ENCODE data around the gene IQSEC3.

IQSEC3 gene

DNA sequence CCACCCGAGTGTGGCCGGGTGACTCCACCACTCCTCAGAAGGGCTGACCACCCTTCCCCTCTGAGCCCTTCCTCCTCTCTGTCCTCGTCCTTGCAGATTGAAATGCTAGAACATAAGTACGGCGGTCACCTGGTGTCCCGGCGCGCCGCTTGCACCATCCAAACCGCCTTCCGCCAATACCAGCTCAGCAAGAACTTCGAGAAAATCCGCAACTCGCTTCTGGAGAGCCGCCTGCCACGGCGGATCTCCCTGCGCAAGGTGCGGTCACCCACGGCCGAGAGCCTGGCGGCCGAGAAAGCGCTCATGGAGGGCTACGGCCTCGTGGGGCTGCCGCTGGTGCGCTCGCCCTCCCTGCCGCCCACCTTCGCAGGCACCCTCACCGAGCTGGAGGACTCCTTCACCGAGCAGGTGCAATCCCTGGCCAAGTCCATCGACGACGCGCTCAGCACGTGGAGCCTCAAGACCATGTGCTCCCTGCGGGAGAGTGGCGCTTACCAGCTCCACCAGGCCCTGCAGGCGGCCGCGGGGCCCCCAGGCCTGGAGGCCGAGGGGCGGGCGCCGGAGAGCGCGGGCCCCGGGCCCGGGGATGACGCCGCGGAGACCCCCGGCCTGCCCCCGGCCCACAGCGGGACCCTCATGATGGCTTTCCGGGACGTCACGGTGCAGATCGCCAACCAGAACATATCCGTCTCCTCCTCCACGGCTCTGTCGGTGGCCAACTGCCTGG lies 71.8 kb downstream of the IQSEC3 start:
- no peak for DNase-seq (ENCODE audit: low read depth in 2 of 3, low spot score in 2 of 3)

DNA sequence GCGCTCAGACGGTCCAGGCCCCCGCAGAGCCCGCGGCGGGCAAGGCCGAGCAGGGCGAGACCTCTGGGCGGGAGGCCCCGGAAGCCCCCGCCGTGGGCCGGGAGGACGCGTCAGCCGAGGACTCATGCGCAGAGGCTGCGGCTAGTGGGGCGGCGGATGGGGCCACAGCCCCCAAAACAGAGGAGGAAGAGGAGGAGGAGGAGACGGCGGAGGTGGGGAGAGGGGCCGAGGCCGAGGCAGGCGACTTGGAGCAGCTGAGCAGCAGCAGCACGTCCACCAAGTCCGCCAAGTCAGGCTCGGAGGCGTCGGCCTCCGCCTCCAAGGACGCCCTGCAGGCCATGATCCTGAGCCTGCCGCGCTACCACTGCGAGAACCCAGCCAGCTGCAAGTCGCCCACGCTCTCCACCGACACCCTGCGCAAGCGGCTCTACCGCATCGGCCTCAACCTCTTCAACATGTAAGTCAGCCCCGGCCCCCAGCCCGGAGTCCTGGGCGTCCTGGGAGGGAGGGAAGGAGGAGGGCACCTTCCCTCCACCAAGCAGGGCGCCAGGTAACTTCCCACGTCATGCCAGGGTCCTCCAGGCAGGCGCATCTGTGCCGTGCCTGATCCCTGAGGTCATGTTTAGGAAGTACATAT lies 72.4 kb downstream of the IQSEC3 start:
- DNase-seq (ENCODE audit: low read depth in 2 of 3, low spot score in 2 of 3), result peak in 2 of 3 experiments; percentile 8 to 18

DNA sequence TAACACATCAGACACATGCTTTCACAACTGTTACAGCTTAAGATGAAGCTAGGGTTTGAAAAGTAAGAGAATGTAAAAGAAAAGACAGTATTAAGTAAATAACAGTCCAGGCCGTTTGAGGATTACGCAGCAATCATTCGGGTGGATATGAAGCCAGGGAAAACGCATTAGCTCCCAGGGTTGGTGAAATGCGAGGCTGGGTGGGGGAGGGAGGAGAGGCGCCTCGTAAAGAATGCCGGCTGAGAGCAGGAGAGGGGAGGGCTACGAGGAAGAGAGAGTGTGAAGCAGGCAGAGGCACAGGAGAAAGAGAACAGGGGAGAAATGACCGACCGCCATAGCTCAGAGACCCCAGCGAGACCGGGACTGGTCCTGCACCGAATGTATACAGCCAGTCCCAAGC lies 73.0 kb downstream of the IQSEC3 start:
- no peak for DNase-seq (ENCODE audit: low read depth in 2 of 3, low spot score in 2 of 3)

DNA sequence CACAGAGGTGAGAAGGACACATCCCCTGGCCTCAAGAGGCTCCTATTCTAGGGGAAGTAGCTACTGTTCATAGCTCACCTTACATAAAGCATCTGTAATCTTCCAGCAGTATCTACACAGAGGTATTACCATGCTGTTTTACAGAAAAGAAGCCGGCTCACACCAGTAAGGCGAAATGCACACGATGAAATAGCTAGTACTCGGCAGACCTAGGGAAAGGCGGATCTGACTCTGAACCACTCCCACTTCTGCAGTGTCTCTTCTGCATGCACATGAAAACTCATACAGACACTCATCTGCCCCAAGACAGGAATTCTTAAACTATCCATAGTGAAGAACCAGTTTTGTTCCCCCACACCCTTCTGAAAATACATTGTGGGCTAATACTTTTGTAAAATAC lies 73.6 kb downstream of the IQSEC3 start:
- DNase-seq (ENCODE audit: low read depth in 2 of 3, low spot score in 2 of 3), result no peak

DNA sequence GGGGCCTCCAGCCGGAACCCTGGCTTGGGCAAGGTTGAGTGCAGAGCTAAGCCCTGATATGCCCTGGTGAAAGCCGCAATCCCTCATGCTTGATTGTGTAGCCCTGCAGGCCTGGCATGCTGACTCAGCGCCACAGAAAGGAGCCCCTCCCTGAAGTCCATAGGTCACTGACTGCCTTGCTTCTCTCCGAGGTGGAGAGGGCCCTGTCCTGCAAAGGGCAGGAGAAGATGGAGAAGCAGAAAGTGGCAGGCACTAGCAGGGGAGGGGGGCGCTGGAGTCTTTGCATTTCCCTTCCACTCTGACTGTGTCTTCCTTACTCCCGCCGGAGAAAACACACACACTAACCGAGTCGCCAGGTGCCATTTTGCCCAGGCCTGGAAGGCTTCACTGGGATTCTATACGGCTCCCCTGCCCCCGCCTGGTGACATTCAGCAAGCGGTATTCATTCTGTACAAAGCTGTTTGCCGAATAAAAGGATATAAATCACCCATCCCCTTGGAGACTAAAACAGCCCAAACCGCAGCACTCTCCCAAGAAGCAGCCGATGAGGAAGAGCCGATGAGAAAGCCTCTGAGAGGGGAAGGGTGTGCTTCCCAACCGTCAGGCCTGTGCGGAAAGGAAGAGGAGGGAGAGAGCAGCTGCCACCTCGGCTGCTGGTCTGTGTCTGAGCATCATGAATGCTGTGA lies 77.5 kb downstream of the IQSEC3 start:
- DNase-seq (ENCODE audit: low read depth in 2 of 3, low spot score in 2 of 3), result no peak

DNA sequence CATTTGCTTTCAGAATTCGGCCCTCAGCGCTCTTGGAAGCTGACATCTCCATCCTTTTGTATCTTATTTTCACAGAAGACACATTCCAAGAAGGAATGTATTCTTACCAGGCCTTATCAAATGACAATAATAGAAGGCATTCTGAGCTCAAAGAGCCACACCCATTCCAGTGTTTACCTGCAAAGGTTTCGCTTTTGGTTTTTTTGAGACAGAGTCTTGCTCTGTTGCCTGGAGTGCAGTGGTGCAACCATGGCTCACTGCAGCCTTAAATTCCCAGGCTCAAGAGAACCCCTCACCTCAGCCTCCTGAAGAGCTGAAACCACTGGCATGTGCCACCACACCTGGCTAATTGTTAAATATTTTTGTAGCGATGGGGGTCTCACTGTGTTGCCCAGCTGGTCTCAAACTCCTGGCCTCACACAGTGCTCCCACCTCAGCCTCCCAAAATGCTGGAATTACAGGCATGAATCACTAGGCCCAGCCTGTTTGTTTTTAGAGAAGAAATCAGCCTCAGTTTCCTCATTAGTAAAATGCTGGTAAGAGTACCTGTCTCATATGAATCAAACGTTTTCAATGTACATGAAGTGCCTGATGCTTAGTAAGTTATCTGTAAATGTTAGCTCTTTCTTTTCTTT lies 78.2 kb downstream of the IQSEC3 start:
- DNase-seq (ENCODE audit: low read depth in 2 of 3, low spot score in 2 of 3), result no peak

DNA sequence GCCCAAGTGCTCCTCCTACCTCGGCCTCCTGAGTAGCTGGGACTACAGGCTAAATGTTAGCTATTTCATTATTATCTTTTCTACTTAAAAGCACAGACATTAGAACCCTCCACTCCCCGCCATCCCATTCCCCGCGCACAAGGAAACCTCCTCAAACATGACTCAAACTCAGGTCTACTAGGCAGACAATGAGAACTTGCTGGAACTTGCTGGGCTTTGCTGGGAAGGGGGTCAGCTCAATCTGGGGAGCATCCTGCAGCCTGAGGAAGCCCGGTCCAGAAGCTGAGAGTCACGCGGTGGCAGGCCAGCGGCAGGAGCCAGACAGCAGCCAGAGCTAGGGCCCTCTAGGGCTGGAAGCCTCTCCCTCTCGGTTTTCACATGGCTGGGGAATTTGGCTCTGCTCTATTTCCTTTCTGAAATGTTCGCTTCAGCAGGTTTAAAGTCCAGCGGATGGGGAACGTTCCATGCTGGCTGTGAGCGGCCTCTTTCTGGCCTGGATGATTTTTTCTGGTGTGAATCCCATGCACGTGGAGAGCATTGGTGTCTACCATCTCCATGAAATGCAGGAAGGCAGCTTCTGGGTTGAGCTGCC lies 78.9 kb downstream of the IQSEC3 start:
- DNase-seq (ENCODE audit: low read depth in 2 of 3, low spot score in 2 of 3), result no peak

DNA sequence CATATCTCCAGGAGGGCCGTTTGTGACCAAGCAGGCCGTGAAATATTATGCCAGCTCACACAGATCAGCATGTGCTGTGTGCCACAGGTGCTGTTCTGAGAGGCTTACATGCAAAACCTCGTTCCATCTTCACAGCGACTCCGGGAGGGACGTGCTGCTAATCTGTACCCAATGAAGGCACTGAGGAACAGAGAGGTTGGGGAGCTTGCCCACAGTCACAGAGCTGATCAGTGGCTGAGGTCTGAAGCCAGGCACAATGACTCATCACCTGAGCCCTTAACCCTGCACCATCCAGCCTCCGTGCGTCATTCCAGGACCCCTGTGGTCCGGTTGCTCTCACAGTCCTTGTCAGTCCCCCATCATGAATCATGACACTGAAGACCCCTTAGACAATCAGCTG lies 80.7 kb downstream of the IQSEC3 start:
- DNase-seq (ENCODE audit: low read depth in 2 of 3, low spot score in 2 of 3), result no peak

DNA sequence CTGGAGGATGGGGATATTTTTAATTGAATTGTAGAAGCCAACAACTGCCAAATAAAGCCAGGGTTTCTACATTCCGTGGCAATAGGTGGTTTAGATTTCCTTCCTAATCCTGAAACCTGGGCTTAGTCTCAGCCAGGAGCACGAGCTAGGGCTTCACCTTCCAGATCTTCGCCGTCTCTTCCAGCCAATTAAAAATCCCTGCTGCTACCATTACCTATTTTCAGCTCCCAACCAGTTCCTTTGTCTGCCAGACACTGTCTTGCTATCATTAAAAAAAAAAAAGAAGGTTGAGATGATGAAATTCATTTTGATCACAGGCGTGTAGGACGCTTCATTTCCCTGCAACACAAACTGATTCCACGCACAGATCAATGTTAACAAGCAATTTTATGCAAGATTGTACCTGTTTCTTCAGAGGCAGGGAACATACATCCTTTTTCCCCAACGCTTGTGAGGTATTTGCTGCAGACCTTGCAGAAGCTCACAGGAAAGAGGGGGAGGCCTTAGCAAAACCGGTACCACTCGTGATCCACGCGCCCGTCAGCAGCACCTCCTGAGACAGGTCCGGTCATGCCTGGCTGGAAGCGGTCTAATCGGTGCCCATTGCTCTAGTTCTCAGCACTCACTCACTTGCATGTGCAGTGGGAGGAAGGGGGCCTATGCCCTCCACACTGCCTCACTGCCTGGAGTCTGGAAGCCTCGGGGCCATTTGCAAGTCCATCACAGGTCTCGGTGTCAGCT lies 82.3 kb downstream of the IQSEC3 start:
- DNase-seq (ENCODE audit: low read depth in 2 of 3, low spot score in 2 of 3), result no peak

DNA sequence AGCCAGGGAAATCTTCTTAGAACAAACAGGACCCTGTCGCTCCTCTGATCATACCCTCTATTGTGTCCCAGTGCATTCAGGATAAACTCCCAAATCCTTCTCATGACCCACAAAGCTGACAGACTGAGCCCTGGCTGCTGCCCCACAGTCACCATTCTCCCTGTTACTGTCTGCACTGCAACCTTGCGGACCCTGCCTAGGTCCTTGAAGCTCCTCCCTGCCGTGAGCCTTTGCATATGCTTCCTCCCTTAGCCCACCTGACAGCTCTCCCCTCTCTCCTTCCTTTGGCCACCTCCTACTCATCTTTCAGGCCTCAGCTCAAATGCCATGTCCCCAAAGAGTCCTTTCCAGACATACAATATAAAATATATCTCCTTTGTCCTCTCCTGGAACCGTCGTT lies 85.0 kb downstream of the IQSEC3 start:
- DNase-seq (ENCODE audit: low read depth in 2 of 3, low spot score in 2 of 3), result no peak

DNA sequence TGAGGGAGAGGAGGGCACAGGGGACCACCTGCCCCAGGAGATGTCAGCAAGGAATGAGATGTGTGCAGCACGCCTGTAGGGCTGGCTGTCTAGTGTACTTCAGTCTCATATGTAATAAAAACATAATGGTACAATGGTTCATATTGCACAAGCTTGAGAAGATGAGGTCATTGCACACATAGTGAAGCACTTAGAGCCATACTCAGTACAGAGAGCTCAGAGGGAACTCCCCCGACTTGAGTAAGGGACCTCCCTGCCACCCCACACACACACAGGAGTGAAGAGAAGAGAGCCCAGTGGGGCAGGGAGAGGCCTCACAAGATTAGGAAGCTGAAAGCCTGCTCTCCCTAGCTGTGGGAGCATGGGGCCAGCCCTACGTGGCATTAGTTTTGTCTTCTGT lies 85.9 kb downstream of the IQSEC3 start:
- no peak for DNase-seq (ENCODE audit: low read depth in 2 of 3, low spot score in 2 of 3)

DNA sequence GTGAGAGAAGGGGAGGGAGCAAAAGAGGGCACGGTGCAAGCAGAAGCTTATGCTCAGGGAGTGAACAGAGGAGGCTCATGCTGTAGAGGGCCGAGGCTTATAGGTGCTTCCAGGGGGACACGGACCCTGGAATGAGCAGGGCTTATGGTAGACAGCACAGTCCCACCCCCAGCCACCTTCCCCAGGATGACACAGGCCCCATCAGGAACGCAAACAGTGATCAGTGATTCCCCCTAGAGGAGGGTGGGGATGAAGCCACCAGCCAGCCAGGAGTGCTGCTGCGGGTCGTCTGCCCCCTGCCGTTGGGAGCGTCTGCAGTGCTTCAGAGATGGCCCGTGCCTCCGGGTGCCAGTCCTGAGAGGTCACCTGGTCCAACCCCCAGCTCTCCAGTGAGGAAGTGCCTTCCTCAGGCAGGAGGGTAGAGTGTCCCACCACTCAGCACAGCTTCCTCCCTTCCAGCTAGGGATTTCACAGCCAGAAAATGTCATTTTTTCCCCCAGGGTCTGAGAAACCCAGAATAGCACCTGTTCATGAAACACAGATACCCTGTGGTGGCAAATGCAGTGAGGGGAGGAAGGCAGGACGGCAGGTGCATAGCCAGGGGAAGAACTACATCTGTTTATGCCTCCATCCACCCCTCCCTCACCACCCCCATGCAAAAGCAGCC lies 86.6 kb downstream of the IQSEC3 start:
- DNase-seq (ENCODE audit: low read depth in 2 of 3, low spot score in 2 of 3), result peak; percentile 29 to 30 (median 30)

DNA sequence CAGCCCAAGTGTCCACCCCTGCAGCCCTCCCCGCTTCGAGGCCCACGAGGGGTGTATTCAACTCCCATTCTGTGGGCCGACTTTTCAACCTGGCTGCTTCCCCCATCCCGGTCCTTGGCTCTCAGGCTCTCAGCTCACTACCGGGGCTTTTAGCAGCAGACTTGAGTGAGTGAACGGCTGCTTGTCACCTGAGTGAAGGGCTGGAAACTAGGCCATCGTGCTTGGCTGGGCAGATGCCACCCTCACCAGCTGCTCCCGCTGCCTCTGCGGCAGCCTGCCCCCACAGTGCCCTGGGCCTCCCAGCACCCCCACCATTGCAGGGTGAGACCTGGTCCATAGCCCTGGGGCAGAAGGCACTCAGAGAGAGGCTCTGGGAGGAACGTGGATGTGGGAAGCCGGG lies 87.5 kb downstream of the IQSEC3 start:
- DNase-seq (ENCODE audit: low read depth in 2 of 3, low spot score in 2 of 3), result no peak

DNA sequence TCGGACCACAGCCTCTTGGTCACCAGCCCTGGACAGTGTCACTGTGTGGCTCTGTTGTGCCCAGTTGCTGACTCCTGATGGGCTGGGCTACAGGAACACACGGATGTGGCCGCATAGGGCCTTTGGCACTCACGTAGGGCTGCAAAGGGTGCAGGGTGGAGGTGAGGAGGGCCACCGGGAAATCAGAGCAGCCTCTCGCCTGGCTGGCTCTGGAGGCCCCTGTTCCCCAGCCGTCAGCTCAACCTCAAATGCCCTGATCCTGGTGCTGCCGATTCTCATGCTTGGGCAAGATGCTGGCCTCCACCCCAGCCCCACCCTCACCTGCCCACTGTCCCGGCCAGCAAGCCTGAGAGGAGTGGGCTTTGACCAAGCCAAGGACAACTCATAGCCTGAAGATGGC lies 88.4 kb downstream of the IQSEC3 start:
- no peak for DNase-seq (ENCODE audit: low read depth in 2 of 3, low spot score in 2 of 3)

DNA sequence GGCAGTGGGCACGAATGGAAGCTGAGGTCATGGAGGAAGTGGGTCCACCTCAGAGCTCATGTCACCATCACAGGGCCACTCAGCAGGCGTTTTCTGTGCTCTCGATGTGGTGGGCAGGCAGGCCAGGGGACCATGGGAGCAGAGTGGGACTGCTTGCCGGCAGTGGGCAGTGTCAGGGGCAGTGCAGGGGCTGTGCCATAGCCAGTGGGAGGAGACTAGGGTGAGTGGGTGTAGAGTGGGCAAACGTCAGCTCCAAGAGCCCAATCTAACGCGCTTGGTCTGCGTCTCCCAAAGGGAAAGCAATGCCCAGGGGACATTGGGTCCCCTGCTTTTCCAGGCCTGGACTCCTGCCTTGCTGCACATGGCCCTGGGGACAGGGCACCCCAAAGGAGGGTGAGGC lies 89.1 kb downstream of the IQSEC3 start:
- no peak for DNase-seq (ENCODE audit: low read depth in 2 of 3, low spot score in 2 of 3)

DNA sequence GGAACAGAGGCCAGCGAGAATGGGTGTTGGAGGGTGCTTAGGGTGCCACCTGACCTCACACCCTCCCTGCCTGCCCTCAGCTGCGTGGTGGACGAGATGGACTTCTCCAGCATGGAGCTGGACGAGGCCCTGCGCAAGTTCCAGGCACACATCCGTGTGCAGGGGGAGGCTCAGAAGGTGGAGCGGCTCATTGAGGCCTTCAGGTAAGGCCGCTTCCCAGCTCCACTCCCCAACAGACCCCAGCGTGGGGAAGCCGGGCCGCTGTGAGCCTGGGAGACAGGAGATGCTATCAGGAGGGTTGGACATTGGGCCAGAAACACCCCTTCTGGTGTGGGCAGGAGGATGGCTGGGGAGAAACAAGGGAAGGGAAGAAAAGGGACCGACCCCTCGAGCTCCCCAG lies 90.4 kb downstream of the IQSEC3 start:
- no peak for DNase-seq (ENCODE audit: low read depth in 2 of 3, low spot score in 2 of 3)

DNA sequence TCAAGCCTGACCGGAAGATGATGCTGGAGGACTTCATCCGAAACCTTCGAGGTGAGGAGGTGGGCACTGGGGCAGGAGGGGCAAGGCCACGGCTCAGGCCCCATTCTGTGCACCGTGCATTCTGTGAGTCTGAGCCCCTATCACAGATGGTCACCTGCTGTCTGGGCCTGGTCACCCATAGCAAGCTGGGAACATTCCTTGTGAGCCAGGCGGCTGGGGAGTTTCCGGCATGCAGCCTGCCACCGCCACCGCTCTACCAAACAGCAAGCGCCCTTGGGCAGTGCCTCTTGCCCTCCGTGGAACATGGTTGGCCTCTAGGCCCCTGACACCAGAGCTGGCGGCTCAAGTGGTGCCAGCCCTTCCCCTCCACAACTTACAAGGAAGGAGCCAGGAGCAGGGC lies 91.1 kb downstream of the IQSEC3 start:
- DNase-seq (ENCODE audit: low read depth in 2 of 3, low spot score in 2 of 3), result no peak

DNA sequence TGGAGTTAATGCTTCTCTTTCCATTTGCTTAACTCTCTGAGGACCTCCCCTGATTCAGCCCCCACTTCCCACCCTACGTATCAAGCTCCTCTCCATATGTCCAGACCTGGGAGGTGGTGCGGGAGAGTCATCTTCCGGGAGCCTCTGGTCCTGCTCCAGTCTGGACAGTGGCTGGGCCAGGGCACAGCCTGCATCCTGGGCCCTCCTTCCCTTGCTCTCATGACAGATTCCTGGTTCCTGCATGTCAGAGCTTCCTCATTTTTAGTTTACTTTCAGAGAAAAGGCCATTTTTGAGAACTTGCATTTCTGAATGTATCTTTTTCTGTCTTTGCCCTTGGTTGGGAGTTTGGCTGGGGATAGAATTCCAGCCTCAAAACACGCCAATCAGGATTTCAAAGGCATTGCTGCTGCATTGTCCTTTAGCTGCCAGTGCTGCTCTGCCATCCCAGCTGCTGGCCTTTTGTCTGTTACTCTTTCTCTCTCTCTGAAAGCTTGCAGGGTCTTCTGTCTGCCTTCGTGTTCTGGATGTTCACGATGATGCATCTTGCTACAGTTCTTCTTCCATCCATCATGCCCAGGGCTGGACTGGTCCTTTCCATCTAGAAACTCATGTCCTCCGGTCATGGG lies 92.7 kb downstream of the IQSEC3 start:
- no peak for DNase-seq (ENCODE audit: low read depth in 2 of 3, low spot score in 2 of 3)

DNA sequence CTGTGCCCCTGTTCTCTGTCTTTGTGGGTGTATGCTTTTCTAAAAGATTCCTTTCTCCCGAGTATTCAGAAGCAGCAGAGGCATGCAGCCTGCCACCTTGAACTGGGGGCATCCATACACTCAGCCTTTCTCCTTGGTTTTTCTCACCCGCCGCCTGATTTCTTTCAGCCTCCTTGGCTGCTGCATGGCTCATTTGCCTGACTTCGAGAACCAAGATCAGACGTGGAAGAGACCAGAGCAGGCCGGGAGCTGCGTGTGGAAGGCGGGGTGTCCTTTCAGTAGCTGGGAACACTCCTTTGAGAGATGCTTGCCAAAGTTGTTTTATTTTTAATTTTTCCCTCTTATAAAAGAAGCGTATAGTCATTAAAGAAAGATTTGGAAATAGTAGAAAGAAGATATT lies 94.3 kb downstream of the IQSEC3 start:
- DNase-seq (ENCODE audit: low read depth in 2 of 3, low spot score in 2 of 3), result no peak

DNA sequence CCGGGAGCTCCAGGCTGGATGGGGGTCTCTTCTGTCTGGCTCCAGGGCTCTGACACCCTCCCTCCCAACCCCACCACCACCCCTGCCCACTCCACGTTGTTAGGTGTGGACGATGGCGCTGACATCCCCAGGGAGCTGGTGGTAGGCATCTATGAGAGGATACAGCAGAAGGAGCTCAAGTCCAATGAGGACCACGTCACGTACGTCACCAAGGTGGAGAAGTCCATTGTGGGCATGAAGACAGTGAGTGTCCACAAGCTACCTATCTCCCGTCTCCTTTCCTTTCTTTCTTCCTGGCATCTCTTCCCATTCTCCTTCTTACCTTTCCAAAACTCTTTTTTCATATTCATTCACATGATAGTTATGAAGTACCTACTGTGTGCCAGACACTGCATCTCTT lies 95.3 kb downstream of the IQSEC3 start:
- DNase-seq (ENCODE audit: low read depth in 2 of 3, low spot score in 2 of 3), result no peak

All from activated CD8-positive, alpha-beta memory T cell treated with anti-CD3 and anti-CD28 coated beads for 48 hours (primary cell).